GM19193 (cell line): ENCODE data around the gene TTC7B.

Experiments used
- POLR2A ChIP-seq: IDR thresholded peaks from 4 replicates; pipeline ENCODE4 v1.6.1; 2011; ENCODE audit not compliant: insufficient read depth, insufficient read length; ENCODE audit errors: extremely low read depth

The TTC7B gene

GRCh38 chr14:90561920-90562319, 254.3 kb downstream of the TTC7B start:
- no peak for TF ChIP-seq POLR2A

DNA sequence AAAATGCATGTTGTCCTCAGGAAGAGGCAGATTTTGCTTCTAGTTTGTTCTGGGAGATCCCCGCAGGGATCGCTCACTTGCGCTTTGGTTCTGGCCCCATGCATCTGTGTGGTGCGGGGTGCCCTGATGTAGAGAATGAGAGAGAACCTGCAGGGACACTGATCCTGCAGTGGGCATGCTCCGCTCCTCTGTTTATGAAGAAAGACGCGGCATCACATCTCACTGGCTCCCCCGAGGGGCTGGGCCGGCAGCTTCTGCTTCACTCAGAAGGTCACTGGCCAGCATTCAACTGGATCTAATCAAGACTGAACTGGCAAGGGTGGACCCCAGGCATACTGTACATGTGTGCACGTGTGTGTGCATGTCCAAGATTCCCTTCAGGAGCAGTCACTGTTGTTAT, 255.2 kb downstream of the TTC7B start:
- no peak for TF ChIP-seq POLR2A

GRCh38 chr14:90560558-90560957, 255.7 kb downstream of the TTC7B start:
- TF ChIP-seq POLR2A, result no peak

- no peak for TF ChIP-seq POLR2A
These were observed 256.3 kb downstream of the TTC7B start for GRCh38 chr14:90559811-90560492.

DNA sequence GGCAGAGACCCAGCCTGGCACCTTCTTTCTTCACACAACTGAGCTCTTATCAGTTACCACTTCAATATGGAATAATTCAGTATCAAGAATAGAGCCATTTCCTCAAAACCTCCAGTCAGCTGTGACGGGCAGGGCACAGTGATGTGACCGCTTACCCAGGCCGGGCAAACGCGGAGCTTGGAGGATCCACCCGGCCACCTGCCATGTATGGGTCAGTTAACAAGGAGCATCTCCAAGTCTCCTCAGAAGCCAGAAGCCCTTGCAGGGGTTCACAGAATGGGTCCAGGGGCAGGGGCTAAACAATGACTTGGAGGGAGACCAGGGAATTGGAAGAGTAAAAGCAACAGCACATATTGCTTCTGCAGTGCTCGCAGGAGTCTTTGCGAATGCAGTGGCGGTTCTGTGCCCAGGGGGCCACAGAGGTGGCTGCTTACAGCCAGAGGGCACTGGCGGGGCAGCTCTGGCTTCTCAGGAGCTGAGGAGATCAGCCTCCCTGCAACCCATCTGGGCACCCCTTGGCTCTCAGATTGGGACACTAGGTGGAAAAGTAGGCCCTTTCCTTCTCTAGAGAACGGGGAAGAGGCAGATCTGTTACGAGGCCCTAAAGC, 257.1 kb downstream of the TTC7B start:
- no peak for TF ChIP-seq POLR2A

DNA sequence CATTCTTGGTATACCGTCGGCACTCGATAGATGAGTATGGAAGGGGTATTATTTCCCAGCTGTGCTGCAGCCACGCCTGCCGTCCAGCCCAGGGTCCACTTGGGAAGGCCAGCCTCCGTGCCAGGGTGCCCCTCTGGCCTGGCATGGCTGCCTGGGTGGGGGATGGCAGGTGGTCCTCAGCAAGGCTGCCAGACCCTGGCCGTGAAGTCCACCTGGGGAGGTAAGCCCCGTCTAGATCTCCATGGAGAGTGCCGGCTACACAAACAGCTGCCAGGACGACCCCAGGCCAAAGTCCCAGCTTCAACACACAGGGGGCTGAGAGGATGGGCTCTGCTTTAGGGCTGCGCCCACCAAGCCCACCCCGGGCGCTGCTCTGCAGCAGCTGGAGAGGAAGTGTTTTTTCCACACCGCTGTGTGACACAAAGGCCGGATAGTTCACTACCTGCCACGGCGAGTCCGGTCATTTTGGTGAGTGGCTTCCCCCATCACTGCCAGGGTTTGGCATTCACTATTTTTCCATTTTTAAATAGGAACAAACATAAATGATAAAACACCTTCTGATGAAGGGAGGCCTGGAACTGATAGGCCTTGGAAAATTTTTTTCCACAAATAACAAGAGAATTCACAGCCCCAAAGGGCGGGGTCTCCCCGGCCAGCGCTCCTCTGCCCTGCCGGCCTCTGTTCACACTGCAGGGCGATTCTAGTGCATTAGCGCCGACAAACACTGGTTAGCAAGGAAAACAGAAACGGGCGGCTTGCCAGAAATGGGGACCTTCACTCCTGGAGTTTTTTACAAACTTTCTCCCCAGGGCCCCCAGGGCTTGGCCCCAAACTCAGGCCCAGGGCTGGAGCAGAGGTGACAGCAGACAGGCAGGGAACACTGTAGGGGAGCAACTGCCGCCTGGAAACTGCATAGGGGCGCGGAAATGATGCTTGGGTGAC, 257.9 kb downstream of the TTC7B start:
- TF ChIP-seq POLR2A, result no peak

- no peak for TF ChIP-seq POLR2A
These were observed 258.7 kb downstream of the TTC7B start for GRCh38 chr14:90557516-90557915.

DNA sequence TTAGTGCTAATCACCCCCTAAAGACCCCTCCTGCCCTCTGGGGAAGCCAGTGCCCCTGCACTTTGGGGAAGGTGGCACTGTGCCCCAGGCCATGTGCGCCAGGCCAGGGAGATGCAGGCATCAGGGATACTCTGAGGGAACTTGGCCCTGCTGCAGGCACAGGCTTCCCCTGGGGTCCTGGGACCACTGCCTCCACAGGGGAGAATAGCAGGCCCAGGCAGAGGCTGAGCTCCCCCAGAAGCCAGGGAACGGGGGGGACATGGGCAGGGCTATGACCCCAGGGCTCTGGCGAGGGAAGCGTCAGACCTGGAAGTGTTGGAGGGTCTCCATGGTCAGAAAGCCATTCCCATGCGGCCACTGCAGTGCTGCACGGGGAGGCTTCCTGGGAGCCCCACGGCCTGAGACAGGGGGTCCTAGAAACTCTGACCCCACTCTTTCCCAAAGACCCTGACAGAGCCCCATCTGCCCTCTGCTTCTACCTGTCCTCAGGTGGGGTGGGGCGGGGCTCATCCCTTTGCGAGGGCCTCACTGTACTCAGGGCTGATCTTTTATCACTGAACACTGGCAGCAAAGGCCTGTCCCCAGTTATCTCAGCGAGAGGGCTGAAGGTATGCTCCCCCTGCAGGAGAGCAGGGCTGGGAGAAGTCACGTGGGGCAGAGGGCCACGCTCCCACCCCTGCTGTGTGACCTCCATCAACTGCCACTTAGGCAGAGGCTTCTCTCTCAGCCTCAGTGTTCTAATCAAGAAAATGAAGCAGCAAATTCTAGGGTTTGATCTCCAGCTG, 259.4 kb downstream of the TTC7B start:
- no peak for TF ChIP-seq POLR2A

GRCh38 chr14:90556012-90556477, 260.2 kb downstream of the TTC7B start:
- no peak for TF ChIP-seq POLR2A

DNA sequence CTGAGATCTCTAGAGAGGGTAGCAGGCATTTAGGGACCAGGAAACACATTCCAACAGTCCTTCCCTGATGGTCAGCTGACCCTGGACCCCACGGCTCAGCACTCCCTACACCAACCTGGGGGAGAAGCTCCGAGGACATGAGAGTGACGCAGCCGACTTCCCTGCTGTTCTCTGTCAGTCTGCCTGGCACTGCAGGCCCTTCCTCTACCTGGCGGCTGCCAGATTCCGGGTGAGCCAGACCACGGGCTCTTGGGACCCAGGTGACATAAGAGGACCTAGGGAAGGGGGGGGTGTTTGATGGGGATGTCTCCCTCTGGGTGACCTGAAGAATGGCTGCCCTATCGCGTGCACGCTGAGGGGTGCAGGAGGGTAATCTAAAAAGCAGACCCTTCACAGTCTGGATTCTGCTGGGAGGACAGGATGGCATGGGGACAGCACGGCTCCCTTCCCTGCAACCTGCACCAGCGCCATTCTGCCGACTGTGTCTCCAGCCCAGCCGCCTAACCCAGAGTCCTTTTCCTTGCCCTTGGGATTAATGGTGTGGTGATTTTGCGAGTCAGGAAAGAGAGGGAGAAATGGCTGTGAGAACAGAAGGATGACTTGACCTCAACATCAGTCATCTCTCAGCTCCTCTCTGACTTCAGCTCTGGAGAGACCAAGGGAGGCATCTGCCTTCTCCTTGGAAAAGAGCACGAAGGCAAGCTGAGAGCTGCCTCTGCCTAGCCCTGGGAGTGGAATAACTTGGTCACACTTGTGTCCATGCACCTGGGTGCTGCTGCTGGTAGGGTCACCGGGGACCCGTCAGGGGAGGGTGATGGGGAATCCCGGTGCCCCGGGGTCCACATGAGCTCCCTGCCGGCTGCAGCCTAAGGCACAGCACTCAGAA, 260.9 kb downstream of the TTC7B start:
- TF ChIP-seq POLR2A, result no peak

DNA sequence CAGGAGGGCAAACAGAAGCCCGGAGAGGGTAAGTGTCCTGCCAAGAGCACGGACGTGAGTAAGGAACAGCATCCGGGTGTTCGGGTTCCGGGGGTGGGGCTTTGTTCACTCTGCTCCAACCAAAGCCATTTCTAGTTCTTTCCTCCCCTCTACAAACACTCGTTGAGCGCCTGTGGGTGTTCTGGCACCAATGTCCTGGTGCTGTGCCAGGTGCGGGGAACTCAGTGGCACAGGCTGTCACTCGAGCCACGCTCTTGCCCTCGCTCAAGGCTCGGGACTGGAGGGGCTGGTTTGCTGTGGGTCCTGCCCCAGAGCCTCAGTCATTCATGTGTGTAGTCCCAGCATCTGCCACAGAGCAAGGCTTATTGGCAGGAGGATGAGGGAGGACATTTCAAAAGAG, 261.9 kb downstream of the TTC7B start:
- TF ChIP-seq POLR2A, result no peak

- no peak for TF ChIP-seq POLR2A
These were observed 262.3 kb downstream of the TTC7B start for GRCh38 chr14:90553921-90554336.

GRCh38 chr14:90553298-90553920, 262.8 kb downstream of the TTC7B start:
- no peak for TF ChIP-seq POLR2A
